Measurements from ENCODE around the gene CKB.
A peak's percentile ranks its signal among the peaks of the same experiment; 100 is the strongest.

GRCh38 chr14:103507751-103508150 is 14.9 kb downstream of the CKB start:
- TF ChIP-seq, protein P1, sequence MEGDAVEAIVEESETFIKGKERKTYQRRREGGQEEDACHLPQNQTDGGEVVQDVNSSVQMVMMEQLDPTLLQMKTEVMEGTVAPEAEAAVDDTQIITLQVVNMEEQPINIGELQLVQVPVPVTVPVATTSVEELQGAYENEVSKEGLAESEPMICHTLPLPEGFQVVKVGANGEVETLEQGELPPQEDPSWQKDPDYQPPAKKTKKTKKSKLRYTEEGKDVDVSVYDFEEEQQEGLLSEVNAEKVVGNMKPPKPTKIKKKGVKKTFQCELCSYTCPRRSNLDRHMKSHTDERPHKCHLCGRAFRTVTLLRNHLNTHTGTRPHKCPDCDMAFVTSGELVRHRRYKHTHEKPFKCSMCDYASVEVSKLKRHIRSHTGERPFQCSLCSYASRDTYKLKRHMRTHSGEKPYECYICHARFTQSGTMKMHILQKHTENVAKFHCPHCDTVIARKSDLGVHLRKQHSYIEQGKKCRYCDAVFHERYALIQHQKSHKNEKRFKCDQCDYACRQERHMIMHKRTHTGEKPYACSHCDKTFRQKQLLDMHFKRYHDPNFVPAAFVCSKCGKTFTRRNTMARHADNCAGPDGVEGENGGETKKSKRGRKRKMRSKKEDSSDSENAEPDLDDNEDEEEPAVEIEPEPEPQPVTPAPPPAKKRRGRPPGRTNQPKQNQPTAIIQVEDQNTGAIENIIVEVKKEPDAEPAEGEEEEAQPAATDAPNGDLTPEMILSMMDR (conservative IDR thresholded peaks at IDR 0.05; ENCODE audit: low read length), result peak; percentile 32; the same call in 1 of the 2 replicates
- TF ChIP-seq EZH2phosphoT487 (IDR thresholded peaks at IDR 0.05; ENCODE audit: borderline replicate concordance, low read depth, low read length), result no peak

Data from OCI-LY7 (cell line).